Stimulated activated CD4-positive, alpha-beta T cell treated with anti-CD3 and anti-CD28 coated beads, Interleukin-15, amount 100 ng/mL, for 1 hour (primary cell): ENCODE measurements around the gene RCAN1.
"Not testable (repeated sequence)": the region's sequence is repeated elsewhere in the genome, so short reads cannot be mapped to it uniquely, and the experiment has no call there.

Experiments used
- DNase-seq, 2 donors: peaks; one replicate each; pipeline ENCODE4 v3.0.0-alpha.2; 2020; ENCODE audit warnings: low read depth in 1 of 2, low spot score in 1 of 2

The RCAN1 gene

DNA sequence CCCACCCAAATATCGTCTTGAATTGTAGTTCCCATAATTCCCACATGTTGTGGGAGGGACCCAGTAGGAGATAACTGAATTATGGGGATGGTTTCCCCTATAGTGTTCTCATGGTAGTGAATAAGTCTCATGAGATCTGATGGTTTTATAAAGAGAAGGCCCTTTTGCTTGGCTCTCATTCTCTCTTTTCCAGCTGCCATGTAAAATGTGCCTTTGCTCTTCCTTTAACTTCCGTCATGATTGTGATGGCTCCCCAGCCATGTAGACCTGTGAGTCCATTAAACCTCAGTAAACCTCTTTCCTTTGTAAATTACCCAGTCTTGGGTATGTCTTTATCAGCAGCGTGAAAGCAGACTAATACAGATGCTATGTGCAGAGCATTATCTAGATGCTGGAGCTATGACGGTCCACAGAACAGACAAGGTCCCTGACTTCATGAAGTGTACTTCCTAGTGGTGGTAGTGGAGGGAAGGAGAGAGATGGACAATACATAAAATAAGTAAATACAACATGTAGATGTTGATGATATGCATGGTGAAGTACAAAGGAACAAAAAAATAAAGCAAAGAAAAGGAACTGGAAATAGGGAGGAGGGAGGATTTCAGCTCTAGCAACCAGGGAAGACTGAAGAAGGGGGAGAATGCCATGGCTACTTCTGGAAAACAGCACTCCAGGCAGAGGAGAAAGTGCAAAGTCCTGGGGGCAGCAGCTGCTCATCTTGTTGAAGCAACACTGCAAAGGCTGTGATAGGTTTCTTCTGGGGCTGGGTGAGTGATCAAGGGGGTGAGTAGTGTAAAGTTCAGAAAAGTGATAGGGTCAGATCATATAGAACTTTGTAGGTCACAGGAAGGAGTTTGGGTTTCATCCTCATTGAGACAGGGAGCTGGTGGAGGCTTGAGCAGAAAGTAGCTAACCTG lies 6.8 kb upstream of the RCAN1 start:
- no peak for DNase-seq

DNA sequence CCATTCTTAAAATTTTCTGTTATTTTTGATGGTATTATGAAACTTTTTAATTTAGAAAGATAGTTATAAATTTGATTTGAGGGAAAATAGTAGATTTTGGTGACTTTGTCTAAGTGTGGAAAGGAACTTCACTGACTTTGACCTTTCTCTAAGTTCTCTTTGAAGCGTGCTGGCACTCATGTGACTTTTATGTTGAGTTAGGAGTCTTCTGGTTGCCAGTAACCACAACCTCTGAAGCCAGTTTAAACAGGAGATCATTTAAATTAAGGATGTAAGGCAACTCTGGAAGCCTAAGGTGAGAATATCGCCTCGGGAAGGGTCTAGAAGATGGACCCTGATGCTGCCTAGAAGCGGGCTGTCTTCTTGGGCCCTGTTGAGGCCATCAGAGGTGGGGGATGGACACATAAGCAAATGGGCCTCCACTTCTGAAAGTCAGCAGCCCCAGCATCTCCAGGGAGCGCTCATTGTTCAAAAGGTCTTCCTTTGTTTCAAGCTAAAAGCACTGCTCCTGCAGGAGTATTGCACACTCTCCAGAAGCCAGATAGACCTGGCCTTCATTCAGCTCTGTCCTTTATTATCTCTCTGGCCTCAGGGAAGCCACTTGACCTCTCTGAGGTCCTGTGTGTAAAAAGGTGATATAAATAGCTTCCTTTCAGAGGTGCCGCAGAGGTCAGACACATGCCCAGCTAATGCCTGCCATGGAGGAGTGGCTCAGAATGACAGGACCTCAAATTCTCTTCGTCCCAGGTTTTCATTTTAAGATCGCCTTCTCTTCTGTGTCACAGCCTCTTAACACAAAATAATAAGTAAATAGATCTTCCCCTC lies 5.1 kb upstream of the RCAN1 start:
- DNase-seq: no peak

DNA sequence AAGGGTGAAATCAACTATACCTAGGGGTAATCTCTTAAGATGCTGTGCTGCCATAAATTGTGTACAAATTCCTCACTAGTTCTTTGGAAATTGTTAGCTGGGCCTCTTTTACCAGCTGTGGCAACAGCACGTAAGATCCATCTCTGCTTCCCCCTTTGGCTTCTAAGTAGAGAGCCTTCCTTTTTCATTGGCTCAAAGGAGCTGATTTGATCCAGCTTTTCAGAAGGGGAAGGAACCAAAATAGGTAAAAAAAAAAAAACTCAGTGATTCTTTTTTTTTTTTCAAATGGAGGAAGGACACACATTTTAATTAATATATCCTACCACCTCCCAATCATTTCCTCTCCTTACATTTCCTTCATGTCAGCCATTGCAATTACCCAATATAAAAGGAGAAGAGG lies 4.0 kb upstream of the RCAN1 start:
- no peak for DNase-seq

DNA sequence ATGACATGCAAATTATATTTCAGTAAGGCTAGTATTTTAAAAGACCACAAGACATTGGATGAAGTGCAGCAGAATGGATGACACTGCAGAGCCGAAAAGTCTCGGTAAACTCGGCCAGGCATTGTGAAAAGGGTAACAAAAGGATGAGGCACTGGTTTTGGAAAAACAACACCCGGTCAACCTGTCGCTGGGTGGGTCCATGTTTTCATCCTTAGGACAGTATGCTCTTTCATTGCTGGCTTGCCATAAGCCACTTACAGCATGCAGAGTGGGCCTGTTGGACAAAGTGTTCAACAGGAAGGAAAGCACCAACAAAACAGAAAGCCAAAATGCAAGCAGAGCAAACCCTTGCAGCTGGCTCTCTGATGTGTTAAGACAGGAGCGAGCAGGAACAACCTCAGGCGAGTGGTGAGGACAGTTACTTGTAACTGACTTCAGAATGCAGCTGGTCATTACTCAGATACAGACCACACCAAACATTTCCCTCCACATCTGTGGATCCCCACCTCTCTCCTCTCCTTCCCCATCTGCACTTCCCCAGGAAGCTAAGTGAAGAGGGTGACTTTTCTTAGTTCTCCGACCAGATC lies 2.9 kb upstream of the RCAN1 start:
- no peak for DNase-seq

DNA sequence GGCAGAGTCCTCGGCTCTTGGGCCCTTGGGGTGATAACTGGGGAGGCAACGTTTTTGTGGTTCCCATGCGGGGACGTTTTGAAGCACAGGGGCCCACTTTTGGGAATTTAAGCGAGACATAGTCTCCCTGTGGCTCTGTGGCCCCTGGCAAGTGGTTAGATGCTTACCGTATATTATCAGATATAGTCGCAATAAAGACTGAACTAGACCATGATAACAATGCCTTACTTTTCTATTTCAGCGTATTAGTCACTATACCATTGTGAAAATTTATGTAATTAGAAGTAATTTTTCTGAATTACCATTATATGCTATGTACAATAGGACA lies 538 bp upstream of the RCAN1 start:
- DNase-seq: no peak

DNA sequence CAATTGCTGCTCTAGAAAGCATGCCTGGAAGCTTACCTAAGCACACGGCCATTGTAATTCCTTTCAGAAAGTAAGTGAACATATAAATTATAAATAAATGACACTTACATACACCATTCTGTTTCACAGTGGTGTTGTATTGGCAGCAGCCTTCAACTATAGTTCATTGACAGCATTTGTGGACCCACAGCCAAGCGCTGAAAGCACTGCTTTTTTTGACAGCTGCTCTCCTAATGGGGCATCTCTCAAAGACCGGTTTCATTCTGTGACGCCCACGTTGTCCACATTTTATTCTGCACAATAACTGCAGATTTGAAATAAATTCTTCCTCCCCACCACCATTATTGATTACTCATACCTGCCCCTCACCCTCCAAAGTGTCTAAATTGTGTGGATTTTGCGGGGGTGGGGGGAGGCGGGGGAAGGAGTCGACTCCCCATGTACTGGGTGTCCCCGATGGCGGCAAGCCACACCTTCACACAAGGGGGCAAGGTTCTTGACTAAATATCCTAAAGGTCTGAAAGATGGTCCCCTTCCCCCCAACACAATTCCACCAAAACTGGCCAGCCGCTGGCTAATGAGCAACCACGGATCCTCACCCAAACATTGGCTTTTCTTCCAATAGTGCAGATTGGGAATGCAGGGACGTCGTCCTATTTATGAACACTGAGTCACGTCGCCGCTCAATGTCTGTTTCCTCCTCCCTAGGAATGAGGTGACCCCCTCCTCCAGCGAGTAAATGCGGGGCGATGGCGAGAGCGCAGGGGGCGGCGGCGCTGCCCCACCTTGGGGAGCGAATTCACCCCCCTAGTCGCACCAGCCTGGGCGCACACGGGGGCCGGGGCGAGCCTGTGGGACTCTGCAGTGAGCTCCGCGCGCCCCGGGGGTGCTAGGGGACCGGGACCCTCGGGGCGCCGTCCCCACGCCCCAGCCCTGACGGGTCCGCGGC lies 960 bp downstream of the RCAN1 start:
- DNase-seq: no peak

DNA sequence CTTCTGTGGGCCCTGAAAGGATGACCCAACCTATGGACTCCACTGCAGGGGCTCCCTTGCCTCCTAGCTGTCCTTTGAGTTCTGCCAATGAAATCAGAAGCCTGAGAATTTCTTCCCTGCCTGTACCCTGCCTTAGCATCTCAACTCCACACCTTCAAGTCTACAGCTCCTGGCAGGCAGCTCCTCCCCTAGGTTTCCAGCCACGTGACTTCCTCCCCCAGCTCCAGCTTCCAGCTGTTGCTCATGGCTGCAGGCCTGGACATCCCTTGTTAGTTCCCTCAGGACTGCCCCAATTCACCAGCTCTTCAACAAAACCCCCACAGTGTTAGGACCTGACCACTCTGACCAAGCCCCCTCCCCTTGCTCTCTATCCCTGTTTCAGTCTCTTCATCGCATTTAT lies 2.4 kb downstream of the RCAN1 start:
- DNase-seq: no peak

DNA sequence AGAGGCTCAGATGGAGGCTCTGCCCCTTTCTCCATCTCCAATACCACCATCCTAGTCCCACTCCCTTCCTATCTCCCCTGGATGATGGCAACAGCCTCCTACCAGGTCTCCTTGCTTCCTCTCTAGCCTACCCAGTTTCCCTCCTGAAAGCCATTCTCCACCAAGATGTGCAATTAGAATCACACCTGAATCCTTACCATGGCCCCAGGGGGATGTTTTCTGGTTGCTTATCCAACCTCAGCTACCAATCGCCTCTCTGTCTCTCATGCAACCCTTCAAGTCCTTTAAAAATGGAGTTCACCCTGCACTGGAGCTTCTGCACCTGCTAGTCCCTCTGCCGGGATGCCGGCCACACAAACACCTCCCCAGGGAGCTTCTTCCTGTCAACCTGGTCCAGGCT lies 2.9 kb downstream of the RCAN1 start:
- DNase-seq: no peak

DNA sequence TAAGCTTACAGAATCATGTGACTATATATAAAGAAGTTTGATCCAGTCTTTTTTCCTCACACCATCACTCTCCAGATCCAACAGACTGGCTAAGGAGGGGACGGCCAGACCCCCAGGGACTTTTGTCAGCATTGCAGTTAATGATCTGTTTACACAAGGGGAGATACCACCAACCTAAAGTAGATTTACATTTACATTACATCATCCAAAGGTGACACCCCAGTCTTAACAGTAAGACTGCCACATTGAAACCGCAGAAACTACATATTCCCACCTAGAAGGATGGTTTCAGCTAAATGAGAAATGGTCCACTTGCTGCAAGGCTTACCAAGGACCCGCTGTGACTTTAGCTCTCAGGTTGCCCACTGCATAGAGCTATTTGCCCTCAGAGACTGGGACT lies 3.4 kb downstream of the RCAN1 start:
- DNase-seq: no peak

DNA sequence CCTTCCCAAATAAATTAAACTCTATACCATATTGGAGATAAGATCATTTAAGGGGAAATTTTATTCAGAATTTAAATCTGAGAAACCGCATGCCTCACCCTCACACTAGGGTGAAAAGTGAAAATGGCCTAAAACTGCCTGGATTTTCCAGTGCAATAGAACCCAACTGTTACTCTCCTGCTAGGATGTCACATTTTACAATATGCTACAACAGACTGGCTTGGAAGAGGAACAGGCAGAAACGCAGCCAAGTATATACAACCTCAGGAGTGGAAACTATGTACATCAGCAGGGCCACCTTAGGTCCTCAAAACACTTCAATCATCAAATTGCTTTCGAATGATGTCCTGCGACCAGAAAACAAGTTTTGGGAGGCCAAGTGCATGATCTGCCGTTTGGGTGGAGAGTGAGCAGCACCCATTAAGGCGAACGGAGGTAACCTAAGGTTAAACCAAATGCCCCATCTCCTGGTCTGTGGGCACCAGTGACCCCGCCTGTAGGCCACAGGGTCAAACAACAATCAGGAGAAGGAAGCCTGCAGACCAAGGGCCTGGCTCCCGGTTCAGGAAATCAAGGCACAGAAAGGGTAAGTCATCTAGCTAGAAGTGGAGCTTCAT lies 4.9 kb downstream of the RCAN1 start:
- DNase-seq: no peak

DNA sequence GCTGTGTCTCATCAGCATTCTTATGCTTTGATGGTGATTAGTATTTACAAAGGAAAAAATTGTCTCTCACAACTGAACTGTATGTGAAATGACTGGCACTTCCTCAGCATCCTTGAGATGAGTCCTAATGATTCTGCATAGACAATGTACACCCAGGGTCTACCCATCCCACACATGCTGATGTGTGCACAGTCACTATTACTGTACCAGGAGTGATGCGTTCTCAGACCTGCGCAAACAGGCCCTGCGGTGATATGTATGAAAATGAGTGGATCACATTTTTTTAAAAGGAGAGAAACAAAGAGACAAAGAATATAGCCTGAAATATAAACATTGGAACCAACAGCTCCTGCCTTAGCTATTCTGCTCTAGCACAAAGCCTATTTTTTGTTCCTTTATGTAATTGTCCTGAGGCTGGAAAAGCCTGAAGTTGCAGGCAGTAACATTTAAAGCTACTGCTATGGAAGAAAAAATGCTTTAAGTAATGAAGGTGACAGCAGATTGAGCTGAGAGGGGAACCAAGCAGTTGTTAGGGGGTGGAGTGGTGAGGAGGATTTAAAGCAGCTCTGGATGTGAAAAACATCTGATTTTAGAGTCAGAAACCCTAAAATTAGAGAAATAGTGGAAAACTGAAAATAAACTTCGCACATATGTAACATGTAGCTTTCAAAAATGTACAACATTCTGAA lies 5.5 kb downstream of the RCAN1 start:
- DNase-seq: no peak

DNA sequence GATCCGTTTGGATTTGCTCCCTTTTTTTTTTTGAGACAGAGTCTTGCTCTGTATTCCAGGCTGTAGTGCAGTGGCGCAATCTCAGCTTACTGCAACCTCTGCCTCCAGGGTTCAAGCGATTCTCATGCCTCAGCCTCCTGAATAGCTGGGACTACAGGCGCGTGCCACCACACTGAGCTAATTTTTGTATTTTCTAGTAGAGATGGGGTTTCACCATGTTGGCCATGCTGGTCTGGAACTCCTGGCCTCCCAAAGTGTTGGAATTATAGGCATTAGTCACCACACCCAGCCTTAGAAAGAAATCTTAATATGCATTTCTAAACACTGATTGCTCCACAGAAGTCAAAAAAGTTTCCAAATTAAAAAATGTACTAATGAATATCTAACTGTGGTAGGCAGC lies 7.5 kb downstream of the RCAN1 start:
- not testable (repeated sequence) for DNase-seq

DNA sequence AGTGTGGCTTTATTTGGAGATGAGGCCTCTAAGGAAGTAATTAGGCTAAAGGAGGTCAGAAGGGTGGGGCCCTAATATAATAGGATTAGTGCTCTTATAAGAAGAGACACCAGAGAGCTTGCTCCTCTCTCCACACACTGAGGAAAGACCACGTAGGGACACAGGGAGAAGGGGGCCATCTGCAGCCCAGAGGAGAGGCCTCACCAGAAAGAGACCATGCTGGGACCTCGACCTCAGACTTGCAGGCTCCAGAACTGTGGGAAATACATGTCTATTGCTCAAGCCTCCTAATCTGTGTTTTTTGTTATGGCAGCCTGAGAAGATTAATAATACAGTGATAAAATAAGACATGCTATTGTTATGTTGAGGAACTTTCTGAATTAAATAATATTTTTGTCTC lies 8.3 kb downstream of the RCAN1 start:
- no peak for DNase-seq

DNA sequence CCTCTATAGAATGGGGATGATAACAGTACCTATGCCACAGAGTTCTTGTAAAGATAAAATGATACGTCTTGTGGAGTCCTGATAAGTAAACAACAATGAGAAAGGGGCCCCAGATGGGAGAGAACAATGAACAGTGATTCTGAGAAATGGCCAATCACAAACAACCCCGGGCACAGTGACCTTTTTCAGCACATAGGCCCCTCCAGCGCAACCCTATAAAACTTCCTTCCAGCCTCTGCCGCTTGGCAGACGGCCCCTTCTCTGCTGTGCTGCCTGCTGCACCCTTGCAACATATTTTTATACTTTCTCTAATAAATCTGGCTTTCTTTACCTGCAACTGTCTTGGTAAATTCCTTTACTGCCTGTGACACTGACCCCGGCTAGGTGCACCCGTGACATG lies 8.9 kb downstream of the RCAN1 start:
- DNase-seq: no peak

DNA sequence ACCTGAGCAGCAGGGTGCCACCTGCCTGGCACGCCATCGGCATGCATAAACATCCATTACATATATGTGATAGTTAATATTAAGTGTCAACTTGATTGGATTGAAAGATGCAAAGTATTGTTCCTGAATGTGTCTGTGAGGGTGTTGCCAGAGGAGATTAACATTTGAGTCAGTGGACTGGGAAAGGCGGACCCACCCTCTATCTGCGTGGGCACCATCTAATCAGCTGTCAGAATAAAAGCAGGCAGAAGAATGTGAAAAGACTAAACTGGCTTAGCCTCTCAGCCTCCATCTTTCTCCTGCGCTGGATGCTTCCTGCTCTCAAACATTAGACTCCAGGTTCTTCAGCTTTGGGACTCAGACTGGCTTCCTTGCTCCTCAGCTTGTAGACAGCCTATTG lies 10.0 kb downstream of the RCAN1 start:
- not testable (repeated sequence) for DNase-seq

DNA sequence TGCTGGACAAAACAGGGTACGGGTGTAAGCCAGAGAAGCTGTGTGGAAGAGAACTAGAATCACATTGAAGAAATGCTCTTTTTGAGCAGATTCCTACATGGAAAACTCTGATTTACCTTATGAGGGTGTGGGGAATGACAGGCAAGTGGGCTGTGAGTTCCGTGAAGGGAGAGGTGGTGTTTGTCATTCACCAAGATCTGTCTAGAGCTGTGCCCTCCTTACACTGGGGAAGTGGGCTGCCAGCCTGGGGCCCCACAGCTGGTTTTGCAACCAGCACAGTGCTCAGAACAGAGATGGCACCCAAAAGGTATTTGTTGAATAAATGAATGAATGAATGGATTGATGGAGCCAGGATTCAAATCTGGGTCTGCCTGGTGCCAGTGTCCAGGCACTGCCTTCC lies 10.4 kb downstream of the RCAN1 start:
- no peak for DNase-seq

DNA sequence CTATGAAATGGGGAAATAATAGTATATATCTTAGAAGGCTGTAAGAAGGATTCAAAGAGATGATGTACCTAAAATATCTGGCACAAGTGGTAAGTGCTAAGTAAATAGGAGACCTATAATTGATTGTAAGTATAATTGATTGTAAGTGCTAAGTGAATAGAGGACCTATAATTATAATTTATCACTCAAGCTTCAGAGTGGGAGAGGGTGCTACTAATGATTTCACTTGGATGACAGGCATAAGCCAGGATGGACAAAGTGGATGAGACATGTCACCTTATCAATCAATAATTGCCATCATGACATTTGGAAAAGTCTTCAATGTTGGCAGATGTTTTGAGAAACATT lies 11.2 kb downstream of the RCAN1 start:
- no peak for DNase-seq

DNA sequence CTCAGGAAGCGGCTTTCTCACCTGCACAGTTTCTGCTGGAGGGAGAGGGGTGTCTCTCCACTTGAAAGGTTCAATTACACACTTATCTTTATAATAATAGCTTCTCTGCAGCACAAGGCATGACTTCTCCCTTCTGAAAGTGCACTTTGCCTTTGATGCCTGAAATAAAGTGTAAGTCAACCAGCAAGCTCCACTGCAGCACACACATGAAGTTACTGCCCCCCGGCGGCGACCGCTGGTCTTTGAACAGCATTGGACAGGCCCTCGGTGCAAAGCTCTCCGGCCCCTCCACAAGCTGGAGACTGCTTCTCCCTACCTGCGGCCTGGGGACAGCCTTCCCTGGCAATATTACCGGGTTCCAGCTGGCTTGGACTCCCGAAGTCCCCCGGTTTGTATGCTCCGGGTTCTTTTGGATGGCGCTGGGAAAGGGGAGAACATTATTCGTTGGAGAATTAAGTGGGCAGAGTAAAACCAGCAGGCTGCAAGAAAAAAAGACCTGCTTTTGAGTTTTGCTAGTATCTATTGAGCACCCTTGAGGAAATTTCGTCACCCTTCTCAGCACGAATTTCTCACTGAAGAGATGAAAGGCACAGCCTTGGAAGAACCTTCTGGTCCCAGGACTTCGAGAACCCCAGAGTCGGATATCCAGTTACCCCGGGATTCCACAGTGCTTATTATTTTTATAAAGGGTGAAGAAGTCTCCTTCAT lies 11.8 kb downstream of the RCAN1 start:
- DNase-seq: peak in 1 of 2 donors; percentile 57

DNA sequence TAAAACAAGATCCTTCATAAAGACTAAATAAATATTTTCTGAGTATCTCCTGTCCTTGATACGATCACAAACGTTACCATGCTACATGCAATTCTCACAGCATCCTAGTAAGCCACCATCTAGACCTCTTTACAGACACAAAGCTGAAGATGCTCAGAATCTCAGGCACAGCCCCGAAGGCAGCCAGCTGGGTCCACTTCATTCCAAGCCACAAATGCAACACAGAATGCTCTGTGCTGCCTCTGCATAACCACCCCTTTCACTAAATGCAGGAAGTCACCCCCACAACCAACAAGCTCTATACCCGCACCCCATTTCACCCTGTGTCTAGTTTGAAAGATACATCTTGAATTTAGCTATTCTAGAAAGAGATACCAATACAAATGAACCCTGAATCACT lies 12.9 kb downstream of the RCAN1 start:
- no peak for DNase-seq
